IMR-90 (cell line): ENCODE measurements around the gene EHMT1.

Experiments used
- POLR2A ChIP-seq: IDR thresholded peaks from 2 replicates; pipeline ENCODE4 v1.6.1; 2012; ENCODE audit warnings: mild to moderate bottlenecking, low read depth, low read length
- RAD21 ChIP-seq: IDR thresholded peaks from 2 replicates; pipeline ENCODE4 v1.6.1; 2012; ENCODE audit warnings: low read length, improper control_type of control experiment

DNA sequence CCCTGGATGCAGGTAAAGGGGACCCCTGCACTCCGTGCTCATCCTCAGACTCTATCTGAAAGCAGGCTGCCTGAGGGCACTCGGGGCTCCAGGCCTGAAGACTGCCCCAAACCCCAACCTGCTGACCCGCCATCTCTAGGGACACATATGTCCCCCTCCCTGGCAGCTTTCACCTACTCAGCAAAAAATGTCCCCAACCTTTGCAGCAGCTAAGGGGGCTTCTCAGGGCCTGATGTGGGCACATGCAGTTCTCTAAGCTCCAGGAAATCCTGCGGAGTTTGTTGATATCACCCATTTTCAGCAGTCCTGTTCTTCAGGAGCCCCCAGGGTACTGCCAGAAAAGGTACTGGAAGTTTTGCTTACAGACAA, 37.9 kb upstream of the EHMT1 start:
- no peak for TF ChIP-seq POLR2A
- no peak for TF ChIP-seq RAD21
